Upper lobe of left lung (tissue), 4 donors: ENCODE results near the gene MYL6B.

Experiments
- EP300 ChIP-seq, 4 donors: sonication (generic); formaldehyde crosslinking; IDR thresholded peaks; one replicate each; pipeline ENCODE4 v1.5.1; 2017; ENCODE audit warnings: antibody characterized with exemption in 4 of 4, control low read depth in 2 of 4
- POLR2A ChIP-seq, 4 donors: fragments of 450-650 bp; IDR thresholded peaks; one replicate each; pipeline ENCODE4 v1.5.1; 2016 to 2017; ENCODE audit warnings: antibody characterized with exemption in 4 of 4, mild to moderate bottlenecking in 2 of 4
- POLR2AphosphoS5 ChIP-seq, 2 donors: sonication (generic); formaldehyde crosslinking; IDR thresholded peaks; one replicate each; pipeline ENCODE4 v1.5.1; 2017; ENCODE audit warnings: antibody characterized with exemption in 2 of 2
- TF ChIP-seq, protein P1 (sequence below), 6 experiments: fragments of 450-650 bp in 4 of 6; fragments of 200-600 bp in 2 of 6; sonication (generic) in 2 of 6; IDR thresholded peaks; one replicate each; pipeline ENCODE4 v1.5.1; 2016 to 2019; ENCODE audit warnings: antibody characterized with exemption in 6 of 6

DNA sequence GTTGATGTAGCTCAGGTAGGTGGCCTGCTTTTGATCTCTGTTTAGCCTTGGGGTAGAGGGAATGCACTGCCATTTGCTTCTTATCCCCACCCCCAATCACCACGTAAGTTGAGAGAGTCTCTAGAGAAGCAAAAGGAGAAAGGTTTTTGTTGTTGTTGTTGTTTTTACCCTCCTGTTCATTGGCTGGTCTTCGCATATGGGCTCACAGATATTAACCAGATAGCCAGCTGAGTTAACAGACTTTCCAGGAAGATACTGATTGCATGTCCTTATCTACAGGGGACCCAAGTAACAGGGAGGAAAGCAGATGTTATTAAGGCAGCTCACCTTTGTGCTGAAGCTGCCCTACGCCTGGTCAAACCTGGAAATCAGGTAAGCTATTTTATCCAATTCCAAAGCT lies 45.1 kb upstream of the MYL6B start:
- no peak for TF ChIP-seq POLR2A (IDR thresholded peaks at IDR 0.05)
- TF ChIP-seq, protein P1, sequence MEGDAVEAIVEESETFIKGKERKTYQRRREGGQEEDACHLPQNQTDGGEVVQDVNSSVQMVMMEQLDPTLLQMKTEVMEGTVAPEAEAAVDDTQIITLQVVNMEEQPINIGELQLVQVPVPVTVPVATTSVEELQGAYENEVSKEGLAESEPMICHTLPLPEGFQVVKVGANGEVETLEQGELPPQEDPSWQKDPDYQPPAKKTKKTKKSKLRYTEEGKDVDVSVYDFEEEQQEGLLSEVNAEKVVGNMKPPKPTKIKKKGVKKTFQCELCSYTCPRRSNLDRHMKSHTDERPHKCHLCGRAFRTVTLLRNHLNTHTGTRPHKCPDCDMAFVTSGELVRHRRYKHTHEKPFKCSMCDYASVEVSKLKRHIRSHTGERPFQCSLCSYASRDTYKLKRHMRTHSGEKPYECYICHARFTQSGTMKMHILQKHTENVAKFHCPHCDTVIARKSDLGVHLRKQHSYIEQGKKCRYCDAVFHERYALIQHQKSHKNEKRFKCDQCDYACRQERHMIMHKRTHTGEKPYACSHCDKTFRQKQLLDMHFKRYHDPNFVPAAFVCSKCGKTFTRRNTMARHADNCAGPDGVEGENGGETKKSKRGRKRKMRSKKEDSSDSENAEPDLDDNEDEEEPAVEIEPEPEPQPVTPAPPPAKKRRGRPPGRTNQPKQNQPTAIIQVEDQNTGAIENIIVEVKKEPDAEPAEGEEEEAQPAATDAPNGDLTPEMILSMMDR (IDR thresholded peaks at IDR 0.05), result no peak
- TF ChIP-seq EP300 (IDR thresholded peaks at IDR 0.05), result no peak
- TF ChIP-seq POLR2AphosphoS5 (IDR thresholded peaks at IDR 0.05), result no peak
